Measurements from ENCODE around the gene DNAJB11. TPM values are rescaled to one million over a fixed set of nuclear protein-coding genes. Genes with fewer than 3 reads are reported as not detected.
A peak's percentile ranks its signal among the peaks of the same experiment; 100 is the strongest.

DNAJB11 gene
- total RNA-seq, 1 donor = 60.5 TPM

DNA sequence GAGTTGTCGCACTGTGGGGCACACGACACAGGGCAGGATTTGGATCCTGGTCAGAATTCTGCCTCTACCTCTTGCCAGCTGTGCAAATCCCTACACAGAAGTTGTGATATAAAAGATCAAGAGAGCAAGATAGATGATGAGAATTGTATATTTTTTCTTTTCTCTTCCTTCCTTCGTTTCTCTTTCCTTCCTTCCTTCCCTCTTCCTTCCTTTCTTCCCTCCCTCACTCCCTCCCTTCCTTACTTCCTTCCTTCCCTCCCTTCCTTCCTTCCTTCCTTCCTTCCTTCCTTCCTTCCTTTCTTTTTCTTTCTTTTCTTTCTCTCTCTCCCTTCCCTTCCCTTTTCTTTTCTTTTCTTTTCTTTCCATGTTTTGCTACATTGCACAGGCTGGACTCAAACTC, 30.4 kb downstream of the DNAJB11 start:
- no peak overlapping the region for H3K4me3 ChIP-seq (ENCODE audit: low read depth, low read length)
- DNase-seq (ENCODE audit: low read depth) = no peak
- TF ChIP-seq, protein P1, sequence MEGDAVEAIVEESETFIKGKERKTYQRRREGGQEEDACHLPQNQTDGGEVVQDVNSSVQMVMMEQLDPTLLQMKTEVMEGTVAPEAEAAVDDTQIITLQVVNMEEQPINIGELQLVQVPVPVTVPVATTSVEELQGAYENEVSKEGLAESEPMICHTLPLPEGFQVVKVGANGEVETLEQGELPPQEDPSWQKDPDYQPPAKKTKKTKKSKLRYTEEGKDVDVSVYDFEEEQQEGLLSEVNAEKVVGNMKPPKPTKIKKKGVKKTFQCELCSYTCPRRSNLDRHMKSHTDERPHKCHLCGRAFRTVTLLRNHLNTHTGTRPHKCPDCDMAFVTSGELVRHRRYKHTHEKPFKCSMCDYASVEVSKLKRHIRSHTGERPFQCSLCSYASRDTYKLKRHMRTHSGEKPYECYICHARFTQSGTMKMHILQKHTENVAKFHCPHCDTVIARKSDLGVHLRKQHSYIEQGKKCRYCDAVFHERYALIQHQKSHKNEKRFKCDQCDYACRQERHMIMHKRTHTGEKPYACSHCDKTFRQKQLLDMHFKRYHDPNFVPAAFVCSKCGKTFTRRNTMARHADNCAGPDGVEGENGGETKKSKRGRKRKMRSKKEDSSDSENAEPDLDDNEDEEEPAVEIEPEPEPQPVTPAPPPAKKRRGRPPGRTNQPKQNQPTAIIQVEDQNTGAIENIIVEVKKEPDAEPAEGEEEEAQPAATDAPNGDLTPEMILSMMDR (IDR thresholded peaks at IDR 0.05; ENCODE audit: insufficient read depth, low read depth, low read length) = no peak

DNA sequence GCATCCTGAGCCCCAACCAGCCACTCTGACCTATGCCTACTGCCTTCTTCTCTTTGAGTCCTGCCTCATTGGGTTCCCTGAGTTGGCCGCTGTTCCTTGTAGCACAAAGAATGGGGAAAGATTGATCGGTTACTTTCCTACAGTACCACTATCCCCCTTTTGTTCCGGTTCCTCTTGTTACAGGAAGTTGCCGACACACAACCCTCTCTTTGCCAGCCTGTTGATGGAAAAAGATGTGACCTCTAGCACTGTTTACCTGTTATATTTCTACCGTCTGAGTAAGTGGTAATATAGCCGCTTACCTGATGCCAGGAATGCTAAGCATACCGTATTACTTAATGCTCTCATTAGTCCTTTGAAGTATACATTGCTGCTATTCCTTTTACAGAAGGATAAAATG, 32.6 kb downstream of the DNAJB11 start:
- TF ChIP-seq, protein P1 (IDR thresholded peaks at IDR 0.05; ENCODE audit: insufficient read depth, low read depth, low read length) = no peak
- H3K4me3 ChIP-seq (ENCODE audit: low read depth, low read length) = no peak overlapping the region
- no peak for DNase-seq (ENCODE audit: low read depth)

DNA sequence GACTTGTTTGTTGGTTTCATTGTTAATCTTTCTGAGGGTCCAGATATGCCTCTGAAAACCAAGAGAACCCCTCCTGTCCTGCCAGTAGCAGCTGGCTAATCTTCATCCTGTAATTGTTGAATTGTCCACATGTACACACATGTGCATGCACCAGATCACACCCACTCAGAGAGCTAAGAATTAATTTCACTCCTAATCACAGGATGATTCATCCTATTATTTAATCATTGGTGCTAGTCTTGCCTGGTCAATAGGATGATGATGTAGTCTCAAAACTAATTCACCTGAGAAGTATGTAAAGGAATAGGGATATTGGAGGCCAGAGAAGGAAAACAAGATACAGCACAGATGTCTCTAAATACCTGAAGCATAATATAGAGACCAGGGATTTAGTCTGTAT, 34.6 kb downstream of the DNAJB11 start:
- DNase-seq (ENCODE audit: low read depth) = no peak
- TF ChIP-seq, protein P1 (IDR thresholded peaks at IDR 0.05; ENCODE audit: insufficient read depth, low read depth, low read length) = no peak
- H3K4me3 ChIP-seq (ENCODE audit: low read depth, low read length) = no peak overlapping the region

DNA sequence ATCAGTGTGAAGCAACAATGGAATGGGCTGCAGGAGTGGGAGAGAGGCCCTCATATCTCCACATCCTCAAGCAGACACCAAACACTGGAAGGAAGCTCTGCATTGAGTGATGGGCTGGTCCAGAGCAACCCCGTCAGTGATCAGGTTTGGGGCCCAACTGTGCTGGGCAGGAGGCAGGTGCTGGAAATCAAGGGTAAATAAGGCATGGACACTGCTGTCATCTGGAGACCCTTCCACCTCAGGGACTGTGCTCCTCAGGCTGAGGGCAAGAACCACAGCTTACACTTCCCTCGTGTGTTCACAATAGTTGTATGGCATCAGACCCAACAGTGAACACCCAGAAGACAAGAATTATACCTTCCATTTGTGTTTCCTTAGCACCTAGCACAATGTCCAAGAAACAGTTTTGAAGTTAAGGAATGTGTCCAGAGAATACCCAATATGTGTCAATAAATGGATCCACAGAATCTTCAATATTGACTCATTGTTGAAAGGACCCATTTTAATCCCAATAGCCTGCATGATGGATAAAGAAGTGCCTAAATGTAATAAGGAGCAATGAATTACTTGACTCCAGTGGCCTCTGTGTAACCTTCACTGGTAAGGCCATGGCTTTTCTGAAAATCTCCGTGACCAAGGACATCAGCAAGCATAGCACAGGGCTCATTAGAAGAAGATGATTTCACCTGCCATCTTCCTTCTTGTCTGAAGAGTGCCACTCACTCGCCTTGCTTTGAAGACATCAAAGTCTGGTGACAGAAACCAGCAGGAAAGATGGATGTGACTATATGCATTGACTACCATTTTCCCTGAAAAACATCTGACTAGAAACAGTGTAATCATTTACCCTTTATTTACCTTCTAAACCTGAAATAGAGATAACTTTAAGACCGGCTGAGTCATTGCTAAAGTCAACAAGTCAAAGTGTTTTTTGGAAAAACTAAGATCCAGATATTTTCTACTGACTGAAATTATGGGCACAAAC, 35.3 kb downstream of the DNAJB11 start:
- no peak overlapping the region for H3K4me3 ChIP-seq (ENCODE audit: low read depth, low read length)
- DNase-seq (ENCODE audit: low read depth) = no peak
- TF ChIP-seq, protein P1 (IDR thresholded peaks at IDR 0.05; ENCODE audit: insufficient read depth, low read depth, low read length) = no peak

DNA sequence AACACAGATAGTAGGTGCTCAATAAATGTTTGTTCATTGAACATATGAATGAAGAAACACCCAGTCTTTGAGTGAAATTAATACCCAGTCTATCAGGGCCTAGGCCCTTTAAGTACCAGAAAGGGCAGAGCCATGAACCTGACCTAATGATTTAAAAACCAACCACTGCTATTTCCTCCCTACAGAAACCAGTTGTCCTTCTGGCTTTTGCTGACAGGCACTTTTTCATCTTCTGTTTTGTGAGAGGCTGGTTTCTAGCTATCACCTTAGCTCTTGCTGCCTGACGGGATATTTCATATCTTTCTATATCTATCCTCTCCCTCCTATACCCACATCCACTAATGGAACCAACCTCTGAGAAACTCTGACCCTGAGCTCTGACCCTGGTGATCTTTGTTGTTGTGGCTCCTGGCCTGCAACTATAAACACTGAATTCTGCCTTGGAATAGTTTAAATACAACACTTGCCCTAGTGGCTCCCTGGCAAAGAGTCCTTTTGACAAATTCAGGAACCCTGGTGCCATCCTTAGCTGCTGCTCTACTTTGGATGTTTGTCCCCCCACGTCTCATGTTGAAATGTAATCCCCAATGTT, 38.2 kb downstream of the DNAJB11 start:
- no peak overlapping the region for H3K4me3 ChIP-seq (ENCODE audit: low read depth, low read length)
- no peak for DNase-seq (ENCODE audit: low read depth)
- TF ChIP-seq, protein P1 (IDR thresholded peaks at IDR 0.05; ENCODE audit: insufficient read depth, low read depth, low read length) = no peak

DNA sequence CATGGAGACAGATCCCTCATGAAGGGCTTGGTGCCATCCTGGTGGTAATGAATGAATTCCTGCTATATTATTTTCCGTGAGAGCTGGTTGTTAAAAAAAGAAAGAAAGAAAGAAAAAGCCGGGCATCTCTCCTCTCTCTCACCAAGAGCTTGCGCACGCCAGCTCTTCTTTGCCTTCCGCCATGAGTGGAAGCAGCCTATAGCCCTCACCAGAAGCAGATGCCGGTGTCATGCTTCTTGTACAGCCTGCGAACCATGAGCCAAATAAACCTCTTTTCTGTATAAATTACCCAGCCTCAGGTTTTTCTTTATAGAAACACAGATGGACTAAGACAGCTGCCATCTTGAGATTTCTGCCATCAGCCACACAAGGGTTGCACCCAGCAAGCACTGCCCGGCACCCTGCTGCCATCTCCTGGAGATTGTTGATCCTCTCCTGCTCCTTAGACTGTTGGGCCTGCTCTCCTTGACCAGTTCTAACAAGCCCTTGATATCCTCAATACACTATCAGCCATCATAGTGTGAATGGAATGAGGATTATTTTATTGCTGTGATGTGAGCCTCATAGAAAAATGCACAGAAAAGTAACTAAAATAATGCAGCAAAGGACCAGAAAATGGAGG, 38.8 kb downstream of the DNAJB11 start:
- no peak overlapping the region for H3K4me3 ChIP-seq (ENCODE audit: low read depth, low read length)
- peak; percentile 11 for DNase-seq (ENCODE audit: low read depth)
- TF ChIP-seq, protein P1 (IDR thresholded peaks at IDR 0.05; ENCODE audit: insufficient read depth, low read depth, low read length) = peak; percentile 34
